Measurements from ENCODE around the gene FSD2. TPM values are rescaled to one million over a fixed set of nuclear protein-coding genes. Genes with fewer than 3 reads are reported as not detected.

The FSD2 gene
- total and polyA plus RNA-seq, 2 of the 8 experiments (the other 6 are each of a cell fraction or from before 2014, with no cell fraction given): 0.02 TPM; not detected in 1

DNA sequence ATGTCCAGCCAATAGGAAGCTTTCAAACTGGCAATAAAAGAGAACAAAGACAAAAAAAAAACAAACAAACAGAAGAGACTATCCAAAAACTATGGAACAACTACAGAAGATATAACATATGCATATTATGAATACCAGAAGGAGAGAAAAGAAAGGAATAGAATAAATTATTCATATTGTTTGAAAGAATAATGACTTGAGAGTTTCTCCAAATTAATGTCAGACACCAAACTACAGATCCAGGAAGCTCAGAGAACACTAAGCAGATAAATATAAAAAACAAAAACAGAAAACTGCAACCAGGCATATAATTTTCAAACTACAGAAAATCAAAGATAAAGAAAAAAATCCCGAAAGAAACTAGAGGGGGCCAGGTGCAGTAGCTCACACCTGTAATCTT, 62.1 kb downstream of the FSD2 start:
- Histone ChIP-seq H2BK15ac (ENCODE audit: low read length) (no peak overlapping the region), H2AK5ac (ENCODE audit: low read depth, low read length) (no peak overlapping the region), H4K91ac (replicated peaks; ENCODE audit: insufficient read length, low read length) (no peak overlapping the region), H2BK120ac (replicated peaks; ENCODE audit: low read depth, low read length) (no peak overlapping the region), H3K4me3 (ENCODE audit: extremely low read depth in 1 of 4, insufficient read depth in 2 of 4, low read depth in 3 of 4, low read length in 4 of 4) (no peak overlapping the region), H3K4ac (replicated peaks; ENCODE audit: insufficient read length, low read depth, low read length) (no peak overlapping the region), H3K79me2 (ENCODE audit: control insufficient read depth in 1 of 2, insufficient read depth in 2 of 2, low read length in 2 of 2) (no peaks in the 10 kb centered on the region), H3K9ac (replicated peaks in 1 of 4; ENCODE audit: extremely low read depth in 1 of 4, low read depth in 3 of 4, low read length in 3 of 4) (no peak overlapping the region), H3K79me1 (ENCODE audit: low read depth, low read length) (no peaks in the 10 kb centered on the region), H2AFZ (ENCODE audit: low read length) (no peak overlapping the region), H3K23me2 (ENCODE audit: low read depth, low read length) (no peaks in the 10 kb centered on the region), H3K18ac (ENCODE audit: extremely low read depth, low read length) (no peak overlapping the region), H4K8ac (ENCODE audit: extremely low read depth, insufficient read depth, low read length) (no peak overlapping the region), H3K14ac (ENCODE audit: insufficient read length) (no peak overlapping the region), H3K36me3 (ENCODE audit: control insufficient read depth in 2 of 4, insufficient read depth in 4 of 4, low read length in 3 of 4) (no peaks in the 10 kb centered on the region), H3K23ac (ENCODE audit: insufficient read length) (no peak overlapping the region), H2BK5ac (ENCODE audit: low read depth, low read length) (no peak overlapping the region), H3K4me1 (replicated peaks in 1 of 4; ENCODE audit: control insufficient read depth in 3 of 4, insufficient read depth in 4 of 4, low read length in 3 of 4) (no peaks in the 10 kb centered on the region), H3K27me3 (replicated peaks in 1 of 4; ENCODE audit: control insufficient read depth in 3 of 4, extremely low read depth in 1 of 4, insufficient read depth in 3 of 4, low read length in 3 of 4) (no peaks in the 10 kb centered on the region), H3K56ac (replicated peaks; ENCODE audit: insufficient read length, low read depth, low read length) (no peak overlapping the region), H4K20me1 (replicated peaks in 1 of 2; ENCODE audit: control insufficient read depth in 1 of 2, insufficient read depth in 2 of 2, low read length in 2 of 2) (no peaks in the 10 kb centered on the region), H2BK20ac (ENCODE audit: low read length) (no peak overlapping the region), H2BK12ac (ENCODE audit: low read depth, low read length) (no peak overlapping the region), H3K4me2 (ENCODE audit: insufficient read depth in 1 of 2, low read depth in 2 of 2, low read length in 2 of 2) (no peak overlapping the region), H4K5ac (ENCODE audit: insufficient read length, low read depth, low read length) (no peak overlapping the region), H3K9me3 (ENCODE audit: insufficient read depth in 2 of 2, low read depth in 1 of 2, low read length in 1 of 2) (no peaks in the 10 kb centered on the region), H3K27ac (ENCODE audit: low read depth, low read length) (no peak overlapping the region)
- no peak for FAIRE-seq
- POLR2A ChIA-PET (ENCODE audit: partially characterized antibody): interaction anchor here (0.7 kb wide), 1 partner anchor 49 kb away, joined by 4 read pairs; no protein-coding TSS in a partner anchor
- 95% methylated on average over 1 of the region's 1 CpG; no CpG with 5 or more reads in 1 of the 2 experiments for WGBS, 2 experiments (ENCODE audit: extremely low coverage in 1 of 2, insufficient coverage in 1 of 2, insufficient read length in 1 of 2, insufficient replicate concordance in 2 of 2, low coverage in 1 of 2, low lambda C conversion rate in 2 of 2, missing lambda C conversion rate in 1 of 2)
- CTCF ChIA-PET (ENCODE audit: partially characterized antibody): no interaction called here
- DNase-seq (ENCODE audit: low read depth in 1 of 2, low spot score in 2 of 2): no peak
- TF ChIP-seq FOSL1 (IDR thresholded peaks at IDR 0.05; ENCODE audit: insufficient read depth, low read depth, low read length): no peak
- TF ChIP-seq TAF7 (optimal IDR thresholded peaks at IDR 0.05; ENCODE audit: borderline replicate concordance, low read depth, low read length): no peak
- no peak for TF ChIP-seq JUN (IDR thresholded peaks at IDR 0.05; ENCODE audit: low read depth, low read length)
- no peak for TF ChIP-seq MAFK (IDR thresholded peaks at IDR 0.05; ENCODE audit: low read depth, low read length)
- no peak for TF ChIP-seq POU5F1 (IDR thresholded peaks at IDR 0.05; ENCODE audit: low read depth, low read length)
- no peak for TF ChIP-seq TCF12 (IDR thresholded peaks at IDR 0.05; ENCODE audit: low read depth, low read length)
